ENCODE measurements around the gene ERGIC3. TPM values are rescaled to one million over a fixed set of nuclear protein-coding genes. Genes with fewer than 3 reads are reported as not detected.

ERGIC3 gene
- total RNA-seq, 4 donors from 2014 or later, result 121 to 260 (median 189) TPM

DNA sequence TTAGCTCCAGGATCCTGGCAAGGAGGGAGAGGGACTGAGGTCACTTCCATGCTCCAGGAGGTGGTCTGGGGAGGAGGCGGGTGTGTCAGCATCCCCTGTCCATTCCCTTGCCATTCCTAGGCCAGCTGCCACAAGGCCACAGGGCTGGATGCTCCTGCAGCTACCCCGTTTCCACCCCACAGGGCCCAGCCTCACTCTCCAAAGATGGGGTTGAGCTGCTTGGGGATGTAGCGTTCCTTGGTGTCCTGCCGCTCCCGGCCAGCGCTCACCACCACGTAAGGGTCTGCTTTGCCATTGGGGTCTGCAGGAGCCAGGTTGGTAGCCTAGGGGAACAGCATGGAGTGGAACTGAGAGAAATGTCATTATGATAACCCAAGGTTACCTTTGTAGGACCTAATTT is 23.0 kb downstream of the ERGIC3 start:
- TF ChIP-seq, protein P1, sequence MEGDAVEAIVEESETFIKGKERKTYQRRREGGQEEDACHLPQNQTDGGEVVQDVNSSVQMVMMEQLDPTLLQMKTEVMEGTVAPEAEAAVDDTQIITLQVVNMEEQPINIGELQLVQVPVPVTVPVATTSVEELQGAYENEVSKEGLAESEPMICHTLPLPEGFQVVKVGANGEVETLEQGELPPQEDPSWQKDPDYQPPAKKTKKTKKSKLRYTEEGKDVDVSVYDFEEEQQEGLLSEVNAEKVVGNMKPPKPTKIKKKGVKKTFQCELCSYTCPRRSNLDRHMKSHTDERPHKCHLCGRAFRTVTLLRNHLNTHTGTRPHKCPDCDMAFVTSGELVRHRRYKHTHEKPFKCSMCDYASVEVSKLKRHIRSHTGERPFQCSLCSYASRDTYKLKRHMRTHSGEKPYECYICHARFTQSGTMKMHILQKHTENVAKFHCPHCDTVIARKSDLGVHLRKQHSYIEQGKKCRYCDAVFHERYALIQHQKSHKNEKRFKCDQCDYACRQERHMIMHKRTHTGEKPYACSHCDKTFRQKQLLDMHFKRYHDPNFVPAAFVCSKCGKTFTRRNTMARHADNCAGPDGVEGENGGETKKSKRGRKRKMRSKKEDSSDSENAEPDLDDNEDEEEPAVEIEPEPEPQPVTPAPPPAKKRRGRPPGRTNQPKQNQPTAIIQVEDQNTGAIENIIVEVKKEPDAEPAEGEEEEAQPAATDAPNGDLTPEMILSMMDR (IDR thresholded peaks at IDR 0.05), result no peak
- TF ChIP-seq POLR2A (IDR thresholded peaks at IDR 0.05), result no peak
- no peaks in the 10 kb centered on the region for H3K4me1 ChIP-seq
- WGBS, 2 donors, result 93 to 100% methylated on average over 1 to 7 of the region's 7 CpGs
- intact Hi-C loops (cut with DNase I), result no loop called here
- no peak overlapping the region for H3K27ac ChIP-seq
- H3K9me3 ChIP-seq, result no peaks in the 10 kb centered on the region
- H3K27me3 ChIP-seq, result no peaks in the 10 kb centered on the region
- no peak for DNase-seq
- H3K36me3 ChIP-seq, result no peaks in the 10 kb centered on the region
- H3K4me3 ChIP-seq, result no peak overlapping the region

DNA sequence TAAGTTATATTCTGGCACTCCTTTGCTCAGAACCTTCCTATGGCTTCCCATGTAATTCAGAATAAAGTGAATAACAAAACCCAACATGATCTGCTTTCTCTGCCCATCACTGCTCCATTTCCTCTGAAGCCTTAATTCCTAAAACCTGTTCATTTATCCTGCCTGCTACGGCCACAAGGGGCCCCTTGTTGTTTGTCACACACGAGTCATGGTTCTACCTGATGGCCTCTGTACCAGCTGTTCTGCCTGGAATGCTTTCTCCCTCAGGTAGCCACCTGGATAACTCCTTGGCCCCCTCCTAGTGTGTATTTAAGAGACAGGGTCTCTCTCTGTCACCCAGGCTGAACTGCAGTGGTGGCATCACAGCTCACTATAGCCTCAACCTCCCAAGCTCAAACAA is 26.8 kb downstream of the ERGIC3 start:
- no peak for DNase-seq
- H3K36me3 ChIP-seq, result no peaks in the 10 kb centered on the region
- intact Hi-C loops (cut with DNase I), result no loop called here
- H3K9me3 ChIP-seq, result peaks cover 0 to 13% (median 11%) of the 10 kb centered on the region in 3 donors
- 7 to 8% methylated on average over 2 of the region's 2 CpGs for WGBS, 2 donors
- no peaks in the 10 kb centered on the region for H3K4me1 ChIP-seq
- H3K27ac ChIP-seq, result no peak overlapping the region
- H3K27me3 ChIP-seq, result no peaks in the 10 kb centered on the region
- no peak overlapping the region for H3K4me3 ChIP-seq
- TF ChIP-seq POLR2A (IDR thresholded peaks at IDR 0.05), result no peak
- TF ChIP-seq, protein P1 (IDR thresholded peaks at IDR 0.05), result peak in 2 of 6 experiments; percentile 16 to 45

DNA sequence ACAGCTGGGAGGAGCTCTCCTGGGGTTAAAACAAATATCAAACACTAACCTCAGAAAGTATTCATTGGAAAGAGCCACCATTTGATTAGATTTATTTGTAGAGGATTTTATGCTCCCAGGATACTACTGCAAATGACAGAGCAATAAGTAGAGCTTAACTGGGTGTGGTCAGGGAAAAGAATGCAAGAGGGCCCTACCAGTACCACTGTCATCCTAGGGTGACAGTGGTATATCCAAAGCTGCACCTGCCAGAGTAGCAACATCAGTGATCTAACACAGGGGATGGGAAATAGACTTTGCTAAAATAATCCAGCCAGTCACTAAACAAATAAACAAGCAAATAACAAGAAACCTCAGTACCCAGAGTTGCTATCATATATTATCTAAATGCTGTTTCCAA is 29.7 kb downstream of the ERGIC3 start:
- Histone ChIP-seq H3K27ac (no peak overlapping the region), H3K4me3 (no peak overlapping the region), H3K9me3 (peaks cover 0 to 13% (median 11%) of the 10 kb centered on the region in 3 donors), H3K27me3 (no peaks in the 10 kb centered on the region), H3K4me1 (peaks cover 0 to 12% (median 0%) of the 10 kb centered on the region in 3 donors), H3K36me3 (no peaks in the 10 kb centered on the region)
- TF ChIP-seq, protein P1 (IDR thresholded peaks at IDR 0.05), result no peak
- no peak for TF ChIP-seq POLR2A (IDR thresholded peaks at IDR 0.05)
- DNase-seq, result no peak
- intact Hi-C loops (cut with DNase I), result no loop called here

DNA sequence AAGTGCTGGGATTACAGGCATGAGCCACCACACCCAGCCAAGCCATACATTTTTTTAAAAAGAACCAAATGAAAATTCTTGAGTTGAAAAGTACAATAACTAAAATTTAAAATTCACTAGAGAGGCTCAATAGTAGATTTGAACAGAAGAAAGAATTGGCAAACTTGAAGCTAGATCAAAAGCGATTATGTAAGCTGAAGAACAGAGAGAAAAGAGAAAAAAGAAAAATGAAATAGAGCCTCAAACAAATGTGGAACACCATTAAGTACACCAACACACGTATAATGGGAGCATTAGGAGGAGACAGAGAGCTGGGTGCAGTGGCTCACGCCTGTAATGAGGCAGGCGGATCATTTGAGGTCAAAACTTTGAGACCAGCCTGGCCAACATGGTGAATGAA is 31.0 kb downstream of the ERGIC3 start:
- Histone ChIP-seq H3K4me3 (no peak overlapping the region), H3K36me3 (no peaks in the 10 kb centered on the region), H3K9me3 (peaks cover 0 to 13% (median 11%) of the 10 kb centered on the region in 3 donors), H3K27me3 (no peaks in the 10 kb centered on the region), H3K4me1 (peaks cover 0 to 13% (median 0%) of the 10 kb centered on the region in 3 donors), H3K27ac (no peak overlapping the region)
- 85 to 88% methylated on average over 4 of the region's 4 CpGs for WGBS, 2 donors
- DNase-seq, result no peak
- intact Hi-C loops (cut with DNase I), result no loop called here
- TF ChIP-seq, protein P1 (IDR thresholded peaks at IDR 0.05), result no peak
- no peak for TF ChIP-seq POLR2A (IDR thresholded peaks at IDR 0.05)

DNA sequence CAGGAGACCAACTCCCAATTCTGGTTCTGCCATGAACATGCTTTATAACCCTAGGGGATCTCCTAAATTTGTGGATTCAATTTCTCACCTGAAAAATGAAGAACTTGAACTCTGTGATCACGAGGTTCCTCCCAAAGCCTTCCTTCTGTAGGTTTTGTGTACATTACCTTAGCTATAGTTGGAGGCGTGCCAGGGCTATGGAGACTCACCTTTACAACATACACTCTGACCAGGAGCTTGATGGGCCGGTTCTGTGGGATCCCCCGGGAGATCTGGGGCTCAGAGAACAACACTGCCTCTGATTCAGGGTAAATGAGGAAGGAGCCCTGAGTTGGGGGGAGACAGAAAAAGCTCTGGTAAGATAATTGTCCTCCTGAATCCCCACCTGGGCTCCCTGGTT is 34.1 kb downstream of the ERGIC3 start:
- Histone ChIP-seq H3K27ac (peak overlapping the region in 2 of 4 donors; percentile 34 to 54), H3K4me1 (peaks cover 0 to 13% (median 0%) of the 10 kb centered on the region in 3 donors), H3K36me3 (no peaks in the 10 kb centered on the region), H3K4me3 (no peak overlapping the region), H3K9me3 (peaks cover 0 to 13% (median 11%) of the 10 kb centered on the region in 3 donors), H3K27me3 (no peaks in the 10 kb centered on the region)
- intact Hi-C loops (cut with DNase I), result no loop called here
- 25 to 26% methylated on average over 2 to 4 of the region's 4 CpGs for WGBS, 2 donors
- no peak for DNase-seq
- TF ChIP-seq POLR2A (IDR thresholded peaks at IDR 0.05), result no peak
- TF ChIP-seq, protein P1 (IDR thresholded peaks at IDR 0.05), result no peak

All from esophagus squamous epithelium (tissue), 5 donors.